GM21367 (cell line): ENCODE measurements around the gene PAWR.

Source experiments
- ATAC-seq: cut with Tn5 transposase; IDR thresholded peaks from one replicate; pipeline ENCODE4 v1.9.1; 2021; ENCODE audit not compliant: unreplicated experiment

The PAWR gene

GRCh38 chr12:79690638-79691510 lies at the start of gene PAWR:
Gene PAWR, minus strand, starts transcription at chr12:79690964. Its CDS starts 720 bp downstream, at chr12:79690244.
- peak; percentile 55 for ATAC-seq

- ATAC-seq = peak; percentile 81
These were observed 47.3 kb upstream of the PAWR start for GRCh38 chr12:79737875-79738718.

GRCh38 chr12:79732638-79733037 lies 41.9 kb upstream of the PAWR start:
- ATAC-seq = no peak

- no peak for ATAC-seq
These were observed 35.2 kb upstream of the PAWR start for GRCh38 chr12:79725987-79726386.

GRCh38 chr12:79717006-79717405 lies 26.2 kb upstream of the PAWR start:
- ATAC-seq = no peak

GRCh38 chr12:79715308-79715707 lies 24.5 kb upstream of the PAWR start:
- no peak for ATAC-seq

- no peak for ATAC-seq
These were observed 20.1 kb upstream of the PAWR start for GRCh38 chr12:79710707-79711483.

- no peak for ATAC-seq
These were observed 17.1 kb upstream of the PAWR start for GRCh38 chr12:79707830-79708229.

- ATAC-seq = no peak
These were observed 15.9 kb upstream of the PAWR start for GRCh38 chr12:79706676-79707075.

- ATAC-seq = no peak
These were observed 15.4 kb upstream of the PAWR start for GRCh38 chr12:79706156-79706555.

GRCh38 chr12:79698966-79699365 lies 8.2 kb upstream of the PAWR start:
- no peak for ATAC-seq

GRCh38 chr12:79696416-79696815 lies 5.7 kb upstream of the PAWR start:
- no peak for ATAC-seq

GRCh38 chr12:79692860-79693577 lies 2.3 kb upstream of the PAWR start:
- ATAC-seq = no peak

GRCh38 chr12:79691511-79692248 lies 916 bp upstream of the PAWR start:
- ATAC-seq = no peak

GRCh38 chr12:79690142-79690637 lies 574 bp downstream of the PAWR start:
- ATAC-seq = peak; percentile 22

- ATAC-seq = peak; percentile 19
These were observed 1.2 kb downstream of the PAWR start for GRCh38 chr12:79689477-79690141.

GRCh38 chr12:79689061-79689476 lies 1.7 kb downstream of the PAWR start:
- ATAC-seq = no peak

- no peak for ATAC-seq
These were observed 2.2 kb downstream of the PAWR start for GRCh38 chr12:79688376-79689060.
